C4-2B (cell line): ENCODE results near the gene ZBTB5.

ENCODE experiments used
- ZFX ChIP-seq: fragments of 450-650 bp; IDR thresholded peaks from 2 replicates; pipeline ENCODE4 v1.6.1; 2017
- TF ChIP-seq, protein P1 (sequence below): fragments of 450-650 bp; conservative IDR thresholded peaks from 2 replicates; pipeline ENCODE4 v1.5.1; 2017; ENCODE audit warnings: mild to moderate bottlenecking

DNA sequence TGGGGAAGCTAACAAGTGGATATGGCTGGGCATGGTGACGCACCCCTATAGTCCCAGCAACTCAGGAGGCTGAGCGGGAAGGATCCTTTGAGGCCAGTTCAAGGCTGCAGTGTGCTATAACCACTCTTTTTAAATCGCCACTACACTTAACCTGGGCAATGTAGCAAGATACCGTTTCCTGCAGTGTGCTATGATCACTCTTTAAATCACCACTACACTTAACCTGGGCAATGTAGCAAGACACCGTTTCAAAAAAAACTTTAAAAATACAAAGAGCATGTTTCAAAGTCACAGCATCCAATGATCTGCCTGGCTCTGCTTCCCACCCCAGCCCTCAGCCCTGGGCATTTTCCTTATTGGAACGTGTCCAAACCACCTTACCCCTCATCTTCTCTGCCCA is 28.2 kb downstream of the ZBTB5 start:
- TF ChIP-seq, protein P1, sequence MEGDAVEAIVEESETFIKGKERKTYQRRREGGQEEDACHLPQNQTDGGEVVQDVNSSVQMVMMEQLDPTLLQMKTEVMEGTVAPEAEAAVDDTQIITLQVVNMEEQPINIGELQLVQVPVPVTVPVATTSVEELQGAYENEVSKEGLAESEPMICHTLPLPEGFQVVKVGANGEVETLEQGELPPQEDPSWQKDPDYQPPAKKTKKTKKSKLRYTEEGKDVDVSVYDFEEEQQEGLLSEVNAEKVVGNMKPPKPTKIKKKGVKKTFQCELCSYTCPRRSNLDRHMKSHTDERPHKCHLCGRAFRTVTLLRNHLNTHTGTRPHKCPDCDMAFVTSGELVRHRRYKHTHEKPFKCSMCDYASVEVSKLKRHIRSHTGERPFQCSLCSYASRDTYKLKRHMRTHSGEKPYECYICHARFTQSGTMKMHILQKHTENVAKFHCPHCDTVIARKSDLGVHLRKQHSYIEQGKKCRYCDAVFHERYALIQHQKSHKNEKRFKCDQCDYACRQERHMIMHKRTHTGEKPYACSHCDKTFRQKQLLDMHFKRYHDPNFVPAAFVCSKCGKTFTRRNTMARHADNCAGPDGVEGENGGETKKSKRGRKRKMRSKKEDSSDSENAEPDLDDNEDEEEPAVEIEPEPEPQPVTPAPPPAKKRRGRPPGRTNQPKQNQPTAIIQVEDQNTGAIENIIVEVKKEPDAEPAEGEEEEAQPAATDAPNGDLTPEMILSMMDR: no peak
- TF ChIP-seq ZFX: no peak
